Measurements from ENCODE around the gene UNC13A.

GRCh38 chr19:17658240-17658639, 29.9 kb downstream of the UNC13A start:
- TF ChIP-seq SRF (IDR thresholded peaks at IDR 0.05; ENCODE audit: low read depth): no peak
- TF ChIP-seq ATF3 (IDR thresholded peaks at IDR 0.05): no peak
- TF ChIP-seq EGR1 (IDR thresholded peaks at IDR 0.05; ENCODE audit: low read depth): no peak
- TF ChIP-seq CTCF (IDR thresholded peaks at IDR 0.05 in 2 of 3, conservative IDR thresholded peaks at IDR 0.05 in 1 of 3; ENCODE audit: borderline replicate concordance in 1 of 3, insufficient read depth in 1 of 3, low read depth in 2 of 3, low read length in 2 of 3): no peak
- no peak for TF ChIP-seq ZFX (IDR thresholded peaks at IDR 0.05)
- no peak for TF ChIP-seq POLR2AphosphoS5 (IDR thresholded peaks at IDR 0.05; ENCODE audit: low read depth, low read length)

Data from HCT116 (cell line).